ENCODE data around the gene DGKB. TPM values are rescaled to one million over a fixed set of nuclear protein-coding genes. Genes with fewer than 3 reads are reported as not detected.

DGKB gene
- total and polyA plus RNA-seq, 12 donors, result 0.07 to 5.8 (median 1.5) TPM; not detected in 3

GRCh38 chr7:14184292-14184864 is 718.2 kb downstream of the DGKB start:
- H3K27me3 ChIP-seq, result no peaks in the 10 kb centered on the region
- intact Hi-C loops (cut with DNase I), result no loop called here
- H3K4me3 ChIP-seq, result no peak overlapping the region
- no peaks in the 10 kb centered on the region for H3K4me1 ChIP-seq (replicated peaks in 1 of 2)
- no peak overlapping the region for H3K27ac ChIP-seq
- 88 to 96% (median 92%) methylated on average over 5 to 10 of the region's 10 CpGs for WGBS, 4 donors
- TF ChIP-seq, protein P1, sequence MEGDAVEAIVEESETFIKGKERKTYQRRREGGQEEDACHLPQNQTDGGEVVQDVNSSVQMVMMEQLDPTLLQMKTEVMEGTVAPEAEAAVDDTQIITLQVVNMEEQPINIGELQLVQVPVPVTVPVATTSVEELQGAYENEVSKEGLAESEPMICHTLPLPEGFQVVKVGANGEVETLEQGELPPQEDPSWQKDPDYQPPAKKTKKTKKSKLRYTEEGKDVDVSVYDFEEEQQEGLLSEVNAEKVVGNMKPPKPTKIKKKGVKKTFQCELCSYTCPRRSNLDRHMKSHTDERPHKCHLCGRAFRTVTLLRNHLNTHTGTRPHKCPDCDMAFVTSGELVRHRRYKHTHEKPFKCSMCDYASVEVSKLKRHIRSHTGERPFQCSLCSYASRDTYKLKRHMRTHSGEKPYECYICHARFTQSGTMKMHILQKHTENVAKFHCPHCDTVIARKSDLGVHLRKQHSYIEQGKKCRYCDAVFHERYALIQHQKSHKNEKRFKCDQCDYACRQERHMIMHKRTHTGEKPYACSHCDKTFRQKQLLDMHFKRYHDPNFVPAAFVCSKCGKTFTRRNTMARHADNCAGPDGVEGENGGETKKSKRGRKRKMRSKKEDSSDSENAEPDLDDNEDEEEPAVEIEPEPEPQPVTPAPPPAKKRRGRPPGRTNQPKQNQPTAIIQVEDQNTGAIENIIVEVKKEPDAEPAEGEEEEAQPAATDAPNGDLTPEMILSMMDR (IDR thresholded peaks at IDR 0.05), result no peak
- TF ChIP-seq POLR2A (IDR thresholded peaks at IDR 0.05), result no peak
- no peak for DNase-seq
- H3K9me3 ChIP-seq (replicated peaks in 1 of 3), result peaks cover 0 to 3% (median 0%) of the 10 kb centered on the region in 3 donors
- no peaks in the 10 kb centered on the region for H3K36me3 ChIP-seq (replicated peaks in 1 of 2)

DNA sequence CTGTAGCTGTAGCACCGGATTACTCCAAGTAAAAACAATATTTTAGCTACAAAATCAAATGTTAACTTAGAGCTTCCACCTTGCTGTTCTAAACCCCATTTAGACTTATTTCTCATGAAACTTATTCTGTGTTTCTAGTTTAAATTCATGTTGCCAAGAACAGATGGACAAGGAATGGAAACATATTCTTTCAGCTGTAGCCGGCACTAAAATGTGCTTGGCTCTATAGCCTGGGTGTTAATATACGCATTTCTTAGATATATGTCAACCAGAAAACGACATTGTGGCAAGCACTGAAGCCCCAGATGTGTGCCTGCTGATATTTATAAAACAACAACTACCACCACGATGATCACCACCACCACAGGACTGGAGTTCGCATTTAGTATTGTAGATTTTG is 722.8 kb downstream of the DGKB start:
- WGBS, 4 donors, result 88 to 91% (median 89%) methylated on average over 6 of the region's 6 CpGs
- H3K27me3 ChIP-seq, result no peaks in the 10 kb centered on the region
- TF ChIP-seq, protein P1 (IDR thresholded peaks at IDR 0.05), result no peak
- TF ChIP-seq POLR2A (IDR thresholded peaks at IDR 0.05), result no peak
- H3K4me3 ChIP-seq, result no peak overlapping the region
- no peaks in the 10 kb centered on the region for H3K36me3 ChIP-seq (replicated peaks in 1 of 2)
- DNase-seq, result no peak
- no peaks in the 10 kb centered on the region for H3K4me1 ChIP-seq (replicated peaks in 1 of 2)
- intact Hi-C loops (cut with DNase I), result no loop called here
- no peaks in the 10 kb centered on the region for H3K9me3 ChIP-seq (replicated peaks in 1 of 3)
- H3K27ac ChIP-seq, result no peak overlapping the region

DNA sequence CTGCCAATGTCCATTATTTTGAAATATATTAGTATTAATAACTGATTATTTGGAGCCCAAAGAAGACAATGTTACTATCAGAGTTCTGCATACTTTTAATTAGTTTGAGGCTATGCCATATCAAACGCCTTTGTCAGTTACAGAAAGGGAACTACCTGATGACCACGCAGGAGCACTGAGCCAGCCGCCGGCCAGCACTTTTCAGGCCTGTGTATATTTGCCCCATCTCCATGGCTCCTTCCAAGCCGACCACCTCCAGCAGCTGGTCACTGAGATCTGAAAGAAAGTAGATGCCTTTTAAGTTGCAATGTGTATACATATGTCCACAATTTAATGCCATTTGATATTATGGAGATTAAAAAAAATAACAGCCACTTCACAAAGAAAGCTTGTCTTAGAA is 724.7 kb downstream of the DGKB start:
- Histone ChIP-seq H3K4me3 (no peak overlapping the region), H3K36me3 (replicated peaks in 1 of 2) (no peaks in the 10 kb centered on the region), H3K4me1 (replicated peaks in 1 of 2) (no peaks in the 10 kb centered on the region), H3K27me3 (no peaks in the 10 kb centered on the region), H3K9me3 (replicated peaks in 1 of 3) (no peaks in the 10 kb centered on the region), H3K27ac (no peak overlapping the region)
- intact Hi-C loops (cut with DNase I), result no loop called here
- 93 to 95% (median 93%) methylated on average over 5 of the region's 5 CpGs for WGBS, 4 donors
- no peak for TF ChIP-seq POLR2A (IDR thresholded peaks at IDR 0.05)
- TF ChIP-seq, protein P1 (IDR thresholded peaks at IDR 0.05), result no peak
- DNase-seq, result no peak

DNA sequence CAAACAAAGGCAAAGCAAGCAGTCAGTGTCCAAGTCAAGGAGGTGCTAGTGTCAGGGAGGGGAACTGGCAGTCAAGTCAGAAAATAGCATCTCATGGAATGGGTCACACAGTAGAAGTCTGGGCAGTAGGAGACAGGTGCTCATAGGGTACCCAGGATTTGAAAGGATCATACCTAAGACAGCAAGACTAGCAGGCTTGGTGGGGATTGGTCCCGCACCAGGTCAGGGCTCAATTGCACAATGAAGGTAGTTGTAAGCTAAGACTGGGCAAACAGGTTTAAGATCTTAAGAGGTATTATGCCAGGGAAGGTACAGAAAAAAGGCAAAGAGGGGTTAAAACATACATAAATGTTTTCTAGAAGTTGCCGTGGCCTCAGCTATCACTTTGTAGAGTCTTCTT is 731.7 kb downstream of the DGKB start:
- Histone ChIP-seq H3K9me3 (replicated peaks in 1 of 3) (no peaks in the 10 kb centered on the region), H3K4me1 (replicated peaks in 1 of 2) (no peaks in the 10 kb centered on the region), H3K27ac (no peak overlapping the region), H3K4me3 (no peak overlapping the region), H3K36me3 (replicated peaks in 1 of 2) (no peaks in the 10 kb centered on the region), H3K27me3 (no peaks in the 10 kb centered on the region)
- intact Hi-C loops (cut with DNase I), result no loop called here
- no peak for TF ChIP-seq POLR2A (IDR thresholded peaks at IDR 0.05)
- TF ChIP-seq, protein P1 (IDR thresholded peaks at IDR 0.05), result no peak
- DNase-seq, result no peak
- 88 to 91% (median 89%) methylated on average over 2 of the region's 2 CpGs for WGBS, 4 donors

All from adrenal gland (tissue), 12 donors.